GM12874 (cell line): ENCODE measurements around the gene CDCP2.

Experiments used
- TF ChIP-seq, protein P1 (sequence below): IDR thresholded peaks from 2 replicates; pipeline ENCODE4 v1.5.1; 2011; ENCODE audit warnings: low read depth, mild to moderate bottlenecking, control low read depth, low read length, moderate library complexity; ENCODE audit not compliant: insufficient read depth

The CDCP2 gene

DNA sequence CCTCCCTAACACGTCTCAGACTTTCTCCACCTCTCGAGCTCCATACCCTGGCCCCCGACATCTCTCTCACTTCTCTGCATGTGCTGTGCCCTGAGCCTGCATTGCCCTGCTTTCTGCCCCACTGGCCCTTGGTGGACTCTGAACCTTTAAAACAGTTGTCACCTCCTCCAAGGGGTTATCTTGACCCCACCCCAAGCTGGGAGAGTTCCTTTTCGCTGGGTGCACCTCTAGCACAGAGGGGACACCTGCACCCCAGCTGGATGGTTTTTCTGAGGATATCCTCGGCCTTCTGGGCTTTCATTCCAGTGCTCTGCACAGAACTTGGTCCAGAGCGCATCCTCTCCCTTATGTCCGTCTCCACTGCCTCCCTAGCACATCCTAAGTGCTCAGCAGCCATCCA is 4.2 kb upstream of the CDCP2 start:
- TF ChIP-seq, protein P1, sequence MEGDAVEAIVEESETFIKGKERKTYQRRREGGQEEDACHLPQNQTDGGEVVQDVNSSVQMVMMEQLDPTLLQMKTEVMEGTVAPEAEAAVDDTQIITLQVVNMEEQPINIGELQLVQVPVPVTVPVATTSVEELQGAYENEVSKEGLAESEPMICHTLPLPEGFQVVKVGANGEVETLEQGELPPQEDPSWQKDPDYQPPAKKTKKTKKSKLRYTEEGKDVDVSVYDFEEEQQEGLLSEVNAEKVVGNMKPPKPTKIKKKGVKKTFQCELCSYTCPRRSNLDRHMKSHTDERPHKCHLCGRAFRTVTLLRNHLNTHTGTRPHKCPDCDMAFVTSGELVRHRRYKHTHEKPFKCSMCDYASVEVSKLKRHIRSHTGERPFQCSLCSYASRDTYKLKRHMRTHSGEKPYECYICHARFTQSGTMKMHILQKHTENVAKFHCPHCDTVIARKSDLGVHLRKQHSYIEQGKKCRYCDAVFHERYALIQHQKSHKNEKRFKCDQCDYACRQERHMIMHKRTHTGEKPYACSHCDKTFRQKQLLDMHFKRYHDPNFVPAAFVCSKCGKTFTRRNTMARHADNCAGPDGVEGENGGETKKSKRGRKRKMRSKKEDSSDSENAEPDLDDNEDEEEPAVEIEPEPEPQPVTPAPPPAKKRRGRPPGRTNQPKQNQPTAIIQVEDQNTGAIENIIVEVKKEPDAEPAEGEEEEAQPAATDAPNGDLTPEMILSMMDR = no peak

GRCh38 chr1:54156201-54156600 is 3.4 kb upstream of the CDCP2 start:
- TF ChIP-seq, protein P1 = no peak

- TF ChIP-seq, protein P1 = no peak
These were observed 987 bp upstream of the CDCP2 start for GRCh38 chr1:54153535-54154439.

- TF ChIP-seq, protein P1 = no peak
These were observed 1.8 kb downstream of the CDCP2 start for GRCh38 chr1:54151013-54151412.

DNA sequence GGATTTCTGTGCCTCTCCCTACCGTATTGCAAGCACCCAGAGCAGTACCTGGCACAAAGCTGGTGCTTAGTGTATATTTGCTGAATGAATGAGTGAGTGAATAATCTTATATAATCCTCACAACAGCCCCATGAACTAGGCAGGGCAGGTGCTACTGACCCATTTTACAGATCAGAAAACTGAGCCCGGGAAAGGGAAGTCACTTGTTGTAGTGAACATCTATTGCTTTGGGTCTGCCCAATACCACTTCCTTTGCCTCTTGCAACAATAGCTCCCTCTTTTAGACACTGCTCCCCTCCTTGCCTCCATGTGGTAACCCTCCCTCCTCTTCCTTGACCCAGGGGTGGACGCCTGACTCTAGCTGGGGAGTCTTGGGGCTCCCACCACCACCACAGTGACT is 3.1 kb downstream of the CDCP2 start:
- TF ChIP-seq, protein P1 = no peak

DNA sequence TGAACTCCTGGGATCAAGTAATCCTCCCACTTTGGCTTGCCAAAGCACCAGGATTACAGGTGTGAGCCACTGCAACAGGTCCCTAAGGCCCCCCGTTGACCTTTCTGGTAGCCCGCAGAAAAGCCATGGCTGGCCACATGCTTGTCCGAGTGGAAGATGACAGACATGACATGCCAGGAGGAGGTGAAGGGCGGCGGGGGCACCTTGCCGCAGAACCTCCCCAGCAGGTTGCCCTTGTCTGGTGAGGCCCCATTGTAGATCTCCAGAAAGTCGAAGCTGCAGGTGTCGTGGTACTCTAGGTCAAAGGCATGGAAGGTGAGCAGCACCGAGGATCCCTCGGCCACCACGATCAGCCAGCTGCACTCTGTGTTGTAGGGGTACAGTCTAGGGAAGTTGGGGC is 8.4 kb downstream of the CDCP2 start:
- TF ChIP-seq, protein P1 = no peak

GRCh38 chr1:54142146-54142900 is 10.5 kb downstream of the CDCP2 start:
- TF ChIP-seq, protein P1 = no peak
